K562 (cell line): ENCODE data around the gene GZF1. TPM values are rescaled to one million over a fixed set of nuclear protein-coding genes. Genes with fewer than 3 reads are reported as not detected.

Experiments used
- ATAC-seq: fragments of 200-7000 bp; cut with Tn5 transposase; 3 replicates; pipeline ENCODE4 v1.9.1; 2020; ENCODE audit warnings: moderate library complexity
- Bru-seq: library from RNA; stranded (reverse); fragments of 400-500 nt; gene quantifications from one replicate; lab custom pipeline; 2021; lab: Mats Ljungman, UMichigan
- BruChase-seq, 2 experiments: library from RNA; stranded (reverse); fragments of 400-500 nt; gene quantifications; one replicate each; lab custom pipeline; 2021; lab: Mats Ljungman, UMichigan
- BruUV-seq: library from RNA; stranded (reverse); fragments of 400-500 nt; replicated peaks from 2 replicates; lab custom pipeline; 2021; lab: Mats Ljungman, UMichigan
- CTCF ChIA-PET: fragments of 300-600 bp; formaldehyde crosslinking; extraction: SDS; loops from one replicate; lab custom pipeline; 2021; ENCODE audit warnings: low intra/inter-chr PET ratio; lab: Yijun Ruan, JAX
- POLR2A ChIA-PET: fragments of 300-600, 350-650 bp; sonication (Branson Sonifier 250); formaldehyde crosslinking; extraction: SDS; loops from one replicate; lab custom pipeline; 2021; ENCODE audit warnings: antibody characterized with exemption, inconsistent platforms; lab: Yijun Ruan, JAX
- DNase-seq, 4 experiments: peaks; one replicate each; pipeline versions ENCODE4 v3.0.0 to v3.0.0-alpha.2; 2011 to 2018; ENCODE audit warnings: low spot score in 3 of 4, mixed read lengths in 3 of 4; ENCODE audit errors: extremely low read depth in 1 of 4
- FAIRE-seq: peaks from 2 replicates; lab custom pipeline; 2011; peaks lifted over from hg19 to GRCh38; lab: Jason Lieb, UNC
- H2AFZ ChIP-seq: 2 replicates; pipeline ENCODE4 v1.6.0; 2011; ENCODE audit warnings: low read depth, low read length, control low read depth, inconsistent platforms
- H3K27ac ChIP-seq: fragments of 200-600 bp; 3 replicates; pipeline ENCODE4 v1.8.0; 2011; ENCODE audit warnings: low read depth, mild to moderate bottlenecking, control low read depth, inconsistent platforms, low read length, moderate library complexity, mixed read lengths; ENCODE audit errors: extremely low read depth
- H3K27me3 ChIP-seq, 2 experiments: fragments of 300-600 bp in 1 of 2; 2 replicates in 1 of 2; 3 replicates in 1 of 2; pipeline versions ENCODE4 v1.6.0 to v1.8.0; 2011; ENCODE audit warnings: inconsistent platforms in 2 of 2, low read length in 2 of 2, mild to moderate bottlenecking in 1 of 2, mixed read lengths in 1 of 2, moderate library complexity in 1 of 2; ENCODE audit not compliant: control insufficient read depth in 2 of 2, insufficient read depth in 2 of 2
- H3K36me3 ChIP-seq: fragments of 300-600 bp; 3 replicates; pipeline ENCODE4 v1.8.0; 2011; ENCODE audit warnings: mild to moderate bottlenecking, low read length, inconsistent platforms; ENCODE audit not compliant: control insufficient read depth, insufficient read depth
- H3K4me1 ChIP-seq, 2 experiments: fragments of 200-600 bp in 1 of 2; replicated peaks in 1 of 2; 2 replicates in 1 of 2; 3 replicates in 1 of 2; pipeline versions ENCODE4 v1.5.1 to v1.8.0; 2011; ENCODE audit warnings: inconsistent platforms in 2 of 2, low read length in 2 of 2, mild to moderate bottlenecking in 1 of 2, mixed read lengths in 1 of 2, moderate library complexity in 1 of 2; ENCODE audit not compliant: control insufficient read depth in 2 of 2, insufficient read depth in 2 of 2
- H3K4me2 ChIP-seq: 2 replicates; pipeline ENCODE4 v1.6.1; 2011; ENCODE audit warnings: low read length, control low read depth, inconsistent platforms, mixed read lengths; ENCODE audit not compliant: insufficient read depth
- H3K4me3 ChIP-seq: fragments of 200-600 bp; sonication (generic), shearing (Covaris generic); 2 replicates; pipeline ENCODE4 v1.5.1; 2016; ENCODE audit warnings: control low read depth, inconsistent platforms
- H3K79me2 ChIP-seq: fragments of 200-600 bp; 3 replicates; pipeline ENCODE4 v1.8.0; 2011; ENCODE audit warnings: low read length, inconsistent platforms; ENCODE audit not compliant: control insufficient read depth, insufficient read depth
- H3K9ac ChIP-seq, 2 experiments: 2 replicates each; pipeline versions ENCODE4 v1.6.0 to v1.6.1; 2011; ENCODE audit warnings: low read depth in 2 of 2, low read length in 2 of 2, control low read depth in 1 of 2, inconsistent platforms in 1 of 2, mild to moderate bottlenecking in 1 of 2, mixed read lengths in 1 of 2; ENCODE audit not compliant: insufficient read depth in 1 of 2
- H3K9me1 ChIP-seq: one replicate; pipeline ENCODE4 v1.6.0; 2011; ENCODE audit warnings: inconsistent platforms, mild to moderate bottlenecking, low read length, moderate library complexity; ENCODE audit not compliant: control insufficient read depth, insufficient read depth
- H3K9me3 ChIP-seq: replicated peaks from 2 replicates; pipeline ENCODE4 v1.5.1; 2011; ENCODE audit warnings: low read depth, low read length, inconsistent platforms; ENCODE audit not compliant: control insufficient read depth, insufficient read depth
- H4K20me1 ChIP-seq: replicated peaks from 2 replicates; pipeline ENCODE4 v1.6.1; 2011; ENCODE audit warnings: low read length, inconsistent platforms, mixed read lengths; ENCODE audit not compliant: control insufficient read depth, insufficient read depth
- ETS1 ChIP-seq: conservative IDR thresholded peaks from 2 replicates; pipeline ENCODE4 v1.6.1; 2011; ENCODE audit warnings: low read depth, mild to moderate bottlenecking, low read length; ENCODE audit not compliant: control insufficient read depth
- HLTF ChIP-seq: fragments of 450-650 bp; IDR thresholded peaks from 2 replicates; pipeline ENCODE4 v1.6.1; 2016
- MBD2 ChIP-seq: sonication (generic); IDR thresholded peaks from 2 replicates; pipeline ENCODE4 v1.6.1; 2016; ENCODE audit warnings: low read depth, borderline replicate concordance
- SREBF2 ChIP-seq: sonication (generic); formaldehyde crosslinking; IDR thresholded peaks from 2 replicates; pipeline ENCODE4 v1.4.0; 2020; ENCODE audit warnings: mild to moderate bottlenecking, missing genetic modification reagents
- TCFL5 ChIP-seq: fragments of 250-450 bp; sonication (Bioruptor Pico); conservative IDR thresholded peaks from 2 replicates; pipeline ENCODE4 v1.6.1; 2021; ENCODE audit warnings: mild to moderate bottlenecking, moderate library complexity, matching md5 sums
- THAP12 ChIP-seq: fragments of 250-450 bp; sonication (Bioruptor Pico); IDR thresholded peaks from 2 replicates; pipeline ENCODE4 v1.9.0; 2021; ENCODE audit warnings: mild to moderate bottlenecking, inconsistent platforms
- ZC3H8 ChIP-seq: fragments of 450-650 bp; IDR thresholded peaks from 2 replicates; pipeline ENCODE4 v1.6.1; 2017
- ZNF134 ChIP-seq: fragments of 250-450 bp; sonication (Bioruptor Pico); conservative IDR thresholded peaks from 2 replicates; pipeline ENCODE4 v1.4.0; 2020
- ZNF707 ChIP-seq: fragments of 250-450 bp; sonication (Bioruptor Pico); conservative IDR thresholded peaks from 2 replicates; pipeline ENCODE4 v1.8.0; 2022; ENCODE audit warnings: inconsistent platforms, mild to moderate bottlenecking, moderate library complexity
- WGBS: fragments of 100-300 bp; shearing (Covaris generic); methylation state at CpG from one replicate; pipeline ENCODE4 v1.1.6; 2016; ENCODE audit warnings: low coverage, mixed read lengths; ENCODE audit not compliant: insufficient coverage; ENCODE audit errors: missing lambda C conversion rate; 5-methylcytosine and 5-hydroxymethylcytosine counted together
- in situ Hi-C: fragments of 300-500 bp; cut with MboI; formaldehyde crosslinking; loops from 4 replicates; pipeline ENCODE4 v1.15.0; 2018; ENCODE audit warnings: inconsistent platforms, mixed read lengths
- intact Hi-C: fragments of 100-400 bp; cut with micrococcal nuclease; formaldehyde crosslinking; loops from 2 replicates; pipeline ENCODE4 v1.14.2; 2022
- long read RNA-seq, 3 experiments: library from polyadenylated mRNA in 2 of 3; library from RNA in 1 of 3; unstranded in 2 of 3; stranded (forward) in 1 of 3; transcript quantifications; one replicate each; pipeline ENCODE4 v2.0.0, GENCODE V29; 2019 to 2022
- polyA minus RNA-seq, 3 experiments: library from RNA; depleted of rRNA, polyadenylated mRNA; stranded (reverse); fragments of >200 nt; gene quantifications; 2 replicates each; pipeline ENCODE4 v1.2.3, GENCODE V29; 2011
- polyA plus RNA-seq, 8 experiments: library from polyadenylated mRNA; depleted of rRNA in 4 of 8; stranded (reverse) in 5 of 8; unstranded in 3 of 8; fragments of >200 nt; fragmentation: Nextera tagmentation in 2 of 8; fragmentation: Illumina TruSeq in 1 of 8; extraction: Ambion mirVana in 2 of 8; extraction: Trizol in 1 of 8; gene quantifications; 2 replicates each; pipeline versions ENCODE4 v1.2.1 to v1.2.3, GENCODE V29; 2011 to 2014; ENCODE audit warnings: inconsistent platforms in 1 of 8, missing spikeins in 1 of 8
- total RNA-seq, 7 experiments: library from RNA; depleted of rRNA in 6 of 7; stranded (reverse); fragments of >200 nt in 6 of 7; fragmentation: Illumina TruSeq in 2 of 7; extraction: Trizol in 2 of 7; gene quantifications; 2 replicates each; pipeline versions ENCODE4 v1.2.1 to v1.2.3, GENCODE V29; 2011 to 2021; ENCODE audit warnings: low replicate concordance in 1 of 7

Gene GZF1
- 25.2 and 30.4 TPM in 2 replicates for total RNA-seq (2011; cell fraction: chromatin; rRNA removed; ENCODE audit: low replicate concordance)
- 20.7 and 30.9 TPM in 2 replicates for total RNA-seq (2011; cell fraction: nucleolus; rRNA removed)
- 17.2 and 29.5 TPM in 2 replicates for total RNA-seq (2011; cell fraction: nucleoplasm; rRNA removed)
- total RNA-seq (2014; rRNA removed) (7.0 and 9.6 TPM in 2 replicates), total RNA-seq (2014; rRNA removed; fragmentation: Illumina TruSeq; extraction: Trizol) (6.5 and 6.9 TPM in 2 replicates), total RNA-seq (2015; rRNA removed; fragmentation: Illumina TruSeq; extraction: Trizol) (6.1 and 7.9 TPM in 2 replicates), total RNA-seq (2021) (8.6 and 10.2 TPM in 2 replicates), polyA plus RNA-seq (2011; rRNA removed) (15.7 and 21.9 TPM in 2 replicates), polyA plus RNA-seq (2014; fragmentation: Illumina TruSeq; extraction: Trizol) (7.4 and 9.7 TPM in 2 replicates), polyA plus RNA-seq (2014; fragmentation: Nextera tagmentation; extraction: Ambion mirVana) (1 to 10 TPM; 1.2 to 1.8 TPM), polyA plus RNA-seq (2014; rRNA removed) (9.5 and 11.9 TPM in 2 replicates), polyA minus RNA-seq (2011; rRNA and poly(A)+ RNA removed) (21.8 and 24.4 TPM in 2 replicates), Bru-seq, nascent RNA (percentile 90 among the genes with signal in this experiment), BruChase-seq, experiment 1, labeled RNA remaining after a 2-hour chase (percentile 75 among the genes with signal in this experiment), BruChase-seq, experiment 2, labeled RNA remaining after a 6-hour chase (percentile 79 among the genes with signal in this experiment)
- 14.1 and 19.4 TPM in 2 replicates for polyA plus RNA-seq (2011; cell fraction: cytosol; rRNA removed)
- 36.9 and 43.8 TPM in 2 replicates for polyA plus RNA-seq (2011; cell fraction: nucleus; rRNA removed)
- 6.2 and 9.0 TPM in 2 replicates for polyA plus RNA-seq (2012)
- polyA minus RNA-seq (2011; cell fraction: cytosol; rRNA and poly(A)+ RNA removed), result 6.7 and 30.8 TPM in 2 replicates
- polyA minus RNA-seq (2011; cell fraction: nucleus; rRNA and poly(A)+ RNA removed), result 27.7 and 41.8 TPM in 2 replicates
- long read RNA-seq, experiment 1, full-length matches to known transcripts, result 15 of 41 reads
- long read RNA-seq, experiment 1, partial matches to known transcripts, result 3 of 41 reads
- long read RNA-seq, experiment 1, other reads (novel, unspliced or antisense), result 23 of 41 reads
- long read RNA-seq, experiment 2, full-length matches to known transcripts, result 4 of 16 reads
- long read RNA-seq, experiment 2, partial matches to known transcripts, result 4 of 16 reads
- long read RNA-seq, experiment 2, other reads (novel, unspliced or antisense), result 8 of 16 reads
- long read RNA-seq, experiment 3, full-length matches to known transcripts, result 4 of 7 reads
- long read RNA-seq, experiment 3, partial matches to known transcripts, result 1 of 7 reads
- long read RNA-seq, experiment 3, other reads (novel, unspliced or antisense), result 2 of 7 reads

- peak within 1 kb of the TSS; percentile 95 for H3K4me2 ChIP-seq
- H3K4me3 ChIP-seq, result peak within 1 kb of the TSS; percentile 86
- ATAC-seq (peak; percentile 85), FAIRE-seq (peak; percentile 88), DNase-seq (peak; percentile 90 to 96 (median 92))
- peak within 1 kb of the TSS; percentile 99 for H3K27ac ChIP-seq
- H3K79me2 ChIP-seq, result peaks cover 57% of the 10 kb centered on the region
- peaks cover 30% of the 10 kb centered on the region; the same call in 2 of the 3 replicates for H3K36me3 ChIP-seq
- no TSS peak for BruUV-seq
- no peaks in the 10 kb centered on the region for H3K27me3 ChIP-seq
- H3K9ac ChIP-seq, result peak within 1 kb of the TSS; percentile 95 to 99
- in situ Hi-C loops, result no loop called here
- CTCF ChIA-PET, result no interaction called here
- peaks cover 11% of the 10 kb centered on the region; the same call in 1 of the 2 replicates for H4K20me1 ChIP-seq
- intact Hi-C loops, result loop anchor here (1.0 to 5.0 kb wide), 2 partner anchors 11 to 51 kb away; partner anchors contain the start of gene NXT1
- H3K9me1 ChIP-seq, result no peaks in the 10 kb centered on the region
- H2AFZ ChIP-seq, result peak within 1 kb of the TSS; percentile 79
- H3K9me3 ChIP-seq, result no peaks in the 10 kb centered on the region
- POLR2A ChIA-PET, result interaction anchor here (0.7 to 1.0 kb wide), 2 partner anchors 9 to 386 kb away, joined by 3 read pairs; no protein-coding TSS in a partner anchor
- 2% methylated on average over 29 of the region's 114 CpGs for WGBS
- H3K4me1 ChIP-seq, result peaks cover 32 to 39% of the 10 kb centered on the region in 2 experiments
- no peak for TF ChIP-seq ZC3H8
- no peak for TF ChIP-seq ZNF707 (CRISPR knock-in tag)
- TF ChIP-seq THAP12 (CRISPR knock-in tag), result peak; percentile 32; the same call in 1 of the 2 replicates
- TF ChIP-seq HLTF, result no peak
- no peak for TF ChIP-seq ZNF134
- no peak for TF ChIP-seq TCFL5 (CRISPR knock-in tag)
- TF ChIP-seq ETS1, result peak; percentile 52
- TF ChIP-seq MBD2, result 0 out of 2 replicates have a peak, but pooled peaks have one; percentile 50
- no peak for TF ChIP-seq SREBF2
These were observed at the start of gene GZF1 for GRCh38 chr20:23361476-23362391. Gene GZF1, plus strand, starts transcription at chr20:23362182. Its CDS starts 2,202 bp downstream, at chr20:23364384.
